ENCODE data around the gene ARHGAP42.

Gene ARHGAP42

GRCh38 chr11:100705447-100705846 lies 18.4 kb downstream of the ARHGAP42 start:
- TF ChIP-seq CTCF (IDR thresholded peaks at IDR 0.05; ENCODE audit: control insufficient read depth, extremely low read depth, insufficient read depth), result no peak
- no peak overlapping the region for H3K4me3 ChIP-seq (ENCODE audit: low read depth, low read length)
- DNase-seq (ENCODE audit: low read depth), result no peak

GRCh38 chr11:100706179-100706578 lies 19.1 kb downstream of the ARHGAP42 start:
- H3K4me3 ChIP-seq (ENCODE audit: low read depth, low read length), result no peak overlapping the region
- no peak for DNase-seq (ENCODE audit: low read depth)
- TF ChIP-seq CTCF (IDR thresholded peaks at IDR 0.05; ENCODE audit: control insufficient read depth, extremely low read depth, insufficient read depth), result no peak

GRCh38 chr11:100709233-100709957 lies 22.3 kb downstream of the ARHGAP42 start:
- no peak for DNase-seq (ENCODE audit: low read depth)
- no peak for TF ChIP-seq CTCF (IDR thresholded peaks at IDR 0.05; ENCODE audit: control insufficient read depth, extremely low read depth, insufficient read depth)
- no peak overlapping the region for H3K4me3 ChIP-seq (ENCODE audit: low read depth, low read length)

GRCh38 chr11:100711984-100712383 lies 24.9 kb downstream of the ARHGAP42 start:
- DNase-seq (ENCODE audit: low read depth), result no peak
- H3K4me3 ChIP-seq (ENCODE audit: low read depth, low read length), result no peak overlapping the region
- no peak for TF ChIP-seq CTCF (IDR thresholded peaks at IDR 0.05; ENCODE audit: control insufficient read depth, extremely low read depth, insufficient read depth)

GRCh38 chr11:100712583-100712982 lies 25.5 kb downstream of the ARHGAP42 start:
- no peak for DNase-seq (ENCODE audit: low read depth)
- no peak for TF ChIP-seq CTCF (IDR thresholded peaks at IDR 0.05; ENCODE audit: control insufficient read depth, extremely low read depth, insufficient read depth)
- H3K4me3 ChIP-seq (ENCODE audit: low read depth, low read length), result no peak overlapping the region

GRCh38 chr11:100715165-100715761 lies 28.2 kb downstream of the ARHGAP42 start:
- no peak overlapping the region for H3K4me3 ChIP-seq (ENCODE audit: low read depth, low read length)
- no peak for DNase-seq (ENCODE audit: low read depth)
- TF ChIP-seq CTCF (IDR thresholded peaks at IDR 0.05; ENCODE audit: control insufficient read depth, extremely low read depth, insufficient read depth), result no peak

- no peak for TF ChIP-seq CTCF (IDR thresholded peaks at IDR 0.05; ENCODE audit: control insufficient read depth, extremely low read depth, insufficient read depth)
- H3K4me3 ChIP-seq (ENCODE audit: low read depth, low read length), result no peak overlapping the region
- DNase-seq (ENCODE audit: low read depth), result no peak
Observed at GRCh38 chr11:100716838-100717237, 29.8 kb downstream of the ARHGAP42 start.

Measured in LNCaP clone FGC (cell line).